ENCODE data around the gene CYP2W1. TPM values are rescaled to one million over a fixed set of nuclear protein-coding genes. Genes with fewer than 3 reads are reported as not detected.

CYP2W1 gene
- total and polyA plus RNA-seq, 12 donors, result 0.70 to 71.0 (median 41.6) TPM

GRCh38 chr7:992709-993607 lies 10.0 kb downstream of the CYP2W1 start:
- Histone ChIP-seq H3K27ac (no peak overlapping the region), H3K4me1 (replicated peaks in 1 of 2) (peaks cover 7 to 14% of the 10 kb centered on the region in 2 donors), H3K36me3 (replicated peaks in 1 of 2) (peaks cover 0 to 3% of the 10 kb centered on the region in 2 donors), H3K9me3 (replicated peaks in 1 of 3) (no peaks in the 10 kb centered on the region), H3K4me3 (no peak overlapping the region), H3K27me3 (no peaks in the 10 kb centered on the region)
- TF ChIP-seq POLR2A (IDR thresholded peaks at IDR 0.05), result peak in 1 of 2 donors; percentile 24
- TF ChIP-seq CTCF (IDR thresholded peaks at IDR 0.05), result peak; percentile 96 to 100 (median 100)
- intact Hi-C loops (cut with DNase I), result loop anchor here in 1 of 2 donors (5.0 to 10.0 kb wide), 2 partner anchors 149 to 182 kb away; no protein-coding TSS in a partner anchor
- 6 to 40% (median 21%) methylated on average over 13 to 34 of the region's 34 CpGs for WGBS, 4 donors
- DNase-seq, result peak; percentile 97 to 99 (median 98)

GRCh38 chr7:994592-995308 lies 11.8 kb downstream of the CYP2W1 start:
- intact Hi-C loops (cut with DNase I), result loop anchor here (2.0 to 10.0 kb wide), 3 partner anchors 70 to 180 kb away; no protein-coding TSS in a partner anchor
- 69 to 75% (median 73%) methylated on average over 11 to 28 of the region's 28 CpGs for WGBS, 4 donors
- TF ChIP-seq CTCF (IDR thresholded peaks at IDR 0.05) (no peak), POLR2A (IDR thresholded peaks at IDR 0.05) (no peak)
- peaks cover 0 to 3% of the 10 kb centered on the region in 2 donors for H3K36me3 ChIP-seq (replicated peaks in 1 of 2)
- DNase-seq, result no peak
- no peaks in the 10 kb centered on the region for H3K9me3 ChIP-seq (replicated peaks in 1 of 3)
- no peak overlapping the region for H3K4me3 ChIP-seq
- H3K27ac ChIP-seq, result no peak overlapping the region
- H3K27me3 ChIP-seq, result no peaks in the 10 kb centered on the region
- peaks cover 0 to 6% of the 10 kb centered on the region in 2 donors for H3K4me1 ChIP-seq (replicated peaks in 1 of 2)

GRCh38 chr7:995571-995970 lies 12.6 kb downstream of the CYP2W1 start:
- peaks cover 0 to 3% of the 10 kb centered on the region in 2 donors for H3K36me3 ChIP-seq (replicated peaks in 1 of 2)

More at GRCh38 chr7:995571-995970, 12.6 kb downstream of the CYP2W1 start:
- Histone ChIP-seq H3K9me3 (replicated peaks in 1 of 3) (no peaks in the 10 kb centered on the region), H3K4me3 (no peak overlapping the region), H3K27me3 (no peaks in the 10 kb centered on the region), H3K4me1 (replicated peaks in 1 of 2) (peaks cover 0 to 6% of the 10 kb centered on the region in 2 donors), H3K27ac (no peak overlapping the region)
- WGBS, 4 donors, result 87 to 93% (median 91%) methylated on average over 4 to 14 of the region's 14 CpGs; no CpG with 5 or more reads in 1 of the 4 donors
- TF ChIP-seq POLR2A (IDR thresholded peaks at IDR 0.05), result no peak
- no peak for TF ChIP-seq CTCF (IDR thresholded peaks at IDR 0.05)
- intact Hi-C loops (cut with DNase I), result loop anchor here (2.0 to 10.0 kb wide), 2 partner anchors 69 to 179 kb away; no protein-coding TSS in a partner anchor
- DNase-seq, result no peak
